H9 (cell line): ENCODE data around the gene KIF4A. TPM values are rescaled to one million over a fixed set of nuclear protein-coding genes. Genes with fewer than 3 reads are reported as not detected.
"Not testable (repeated sequence)": the region's sequence is repeated elsewhere in the genome, so short reads cannot be mapped to it uniquely, and the experiment has no call there.

Experiments used
- DNase-seq: peaks from one replicate; pipeline ENCODE4 v3.0.0-alpha.2; 2017
- H2AFZ ChIP-seq: one replicate; pipeline ENCODE4 v1.6.1; 2013; ENCODE audit warnings: mild to moderate bottlenecking, low read length, control low read depth, moderate library complexity
- H2AK5ac ChIP-seq: 2 replicates; pipeline ENCODE4 v1.6.1; 2013; ENCODE audit warnings: low read length, control low read depth, mixed read lengths; ENCODE audit not compliant: insufficient read length
- H2BK120ac ChIP-seq: one replicate; pipeline ENCODE4 v1.6.1; 2013; ENCODE audit warnings: low read depth, mild to moderate bottlenecking, low read length, control low read depth, inconsistent platforms; ENCODE audit not compliant: poor library complexity, severe bottlenecking
- H2BK12ac ChIP-seq: 2 replicates; pipeline ENCODE4 v1.6.1; 2013; ENCODE audit warnings: low read length, control low read depth, mixed read lengths, low read depth; ENCODE audit not compliant: insufficient read length
- H2BK15ac ChIP-seq: 2 replicates; pipeline ENCODE4 v1.6.1; 2013; ENCODE audit warnings: low read depth, low read length, control low read depth
- H2BK20ac ChIP-seq: one replicate; pipeline ENCODE4 v1.6.1; 2013; ENCODE audit warnings: low read depth, mild to moderate bottlenecking, low read length, control low read depth, inconsistent platforms; ENCODE audit not compliant: poor library complexity, severe bottlenecking
- H2BK5ac ChIP-seq: 2 replicates; pipeline ENCODE4 v1.6.1; 2013; ENCODE audit warnings: low read length, control low read depth, mixed read lengths; ENCODE audit not compliant: insufficient read length
- H3K14ac ChIP-seq: 2 replicates; pipeline ENCODE4 v1.6.1; 2013; ENCODE audit warnings: low read length, control low read depth; ENCODE audit not compliant: insufficient read depth
- H3K18ac ChIP-seq: 2 replicates; pipeline ENCODE4 v1.6.1; 2013; ENCODE audit warnings: low read depth, mild to moderate bottlenecking, mixed read lengths, low read length, control low read depth; ENCODE audit not compliant: insufficient read length
- H3K23ac ChIP-seq: 2 replicates; pipeline ENCODE4 v1.6.1; 2013; ENCODE audit warnings: low read length, control low read depth, mixed read lengths, low read depth; ENCODE audit not compliant: insufficient read length
- H3K23me2 ChIP-seq: 2 replicates; pipeline ENCODE4 v1.6.1; 2013; ENCODE audit warnings: low read depth, mild to moderate bottlenecking, mixed read lengths, low read length, control low read depth; ENCODE audit not compliant: insufficient read length, poor library complexity, severe bottlenecking
- H3K27ac ChIP-seq: 2 replicates; pipeline ENCODE4 v1.5.1; 2013; ENCODE audit warnings: low read length, control low read depth, mixed read lengths, low read depth; ENCODE audit not compliant: insufficient read length
- H3K27me3 ChIP-seq: 2 replicates; pipeline ENCODE4 v1.6.1; 2013; ENCODE audit warnings: low read length, control low read depth, inconsistent platforms; ENCODE audit not compliant: insufficient read depth
- H3K4ac ChIP-seq: 2 replicates; pipeline ENCODE4 v1.6.1; 2013; ENCODE audit warnings: low read depth, mild to moderate bottlenecking, control low read depth, inconsistent platforms, low read length, moderate library complexity
- H3K4me1 ChIP-seq: 2 replicates; pipeline ENCODE4 v1.6.1; 2013; ENCODE audit warnings: low read length, control low read depth, inconsistent platforms; ENCODE audit not compliant: insufficient read depth
- H3K4me2 ChIP-seq: 2 replicates; pipeline ENCODE4 v1.6.1; 2013; ENCODE audit warnings: low read length, control low read depth, mixed read lengths; ENCODE audit not compliant: insufficient read length, insufficient read depth
- H3K56ac ChIP-seq: 2 replicates; pipeline ENCODE4 v1.6.1; 2013; ENCODE audit warnings: low read depth, mild to moderate bottlenecking, mixed read lengths, low read length, control low read depth; ENCODE audit not compliant: insufficient read length
- H3K79me1 ChIP-seq: 2 replicates; pipeline ENCODE4 v1.6.1; 2013; ENCODE audit warnings: low read depth, mild to moderate bottlenecking, moderate library complexity, low read length, control low read depth, inconsistent platforms; ENCODE audit not compliant: insufficient read depth, poor library complexity, severe bottlenecking
- H3K79me2 ChIP-seq: 2 replicates; pipeline ENCODE4 v1.6.1; 2013; ENCODE audit warnings: low read length, control low read depth, inconsistent platforms; ENCODE audit not compliant: insufficient read depth
- H3K9ac ChIP-seq: 2 replicates; pipeline ENCODE4 v1.6.1; 2013; ENCODE audit warnings: low read length, control low read depth, mixed read lengths; ENCODE audit not compliant: insufficient read length; ENCODE audit errors: extremely low read depth
- H3K9me3 ChIP-seq: one replicate; pipeline ENCODE4 v1.6.1; 2013; ENCODE audit warnings: low read depth, low read length, inconsistent platforms; ENCODE audit not compliant: control insufficient read depth
- H3T11ph ChIP-seq: one replicate; pipeline ENCODE4 v1.6.1; 2013; ENCODE audit warnings: mild to moderate bottlenecking, low read length, control low read depth, inconsistent platforms
- H4K20me1 ChIP-seq: one replicate; pipeline ENCODE4 v1.6.1; 2013; ENCODE audit not compliant: control insufficient read depth, insufficient read length, insufficient read depth
- H4K5ac ChIP-seq: 2 replicates; pipeline ENCODE4 v1.6.1; 2013; ENCODE audit warnings: low read depth, mild to moderate bottlenecking, mixed read lengths, low read length, control low read depth; ENCODE audit not compliant: insufficient read length
- H4K8ac ChIP-seq: replicated peaks from 2 replicates; pipeline ENCODE4 v1.6.1; 2013; ENCODE audit warnings: low read length, control low read depth, mixed read lengths, low read depth; ENCODE audit not compliant: insufficient read length
- H4K91ac ChIP-seq: 2 replicates; pipeline ENCODE4 v1.6.1; 2013; ENCODE audit warnings: low read depth, mild to moderate bottlenecking, moderate library complexity, mixed read lengths, low read length, control low read depth; ENCODE audit not compliant: insufficient read length
- H3K27ac Mint-ChIP-seq, 3 experiments: 2 replicates in 2 of 3; 3 replicates in 1 of 3; pipeline ENCODE4 v1.8.0; 2020 to 2021; ENCODE audit warnings: mixed read lengths in 3 of 3, mild to moderate bottlenecking in 1 of 3, moderate library complexity in 1 of 3
- H3K27me3 Mint-ChIP-seq: 2 replicates; pipeline ENCODE4 v1.8.0; 2021; ENCODE audit warnings: low read depth, mild to moderate bottlenecking, moderate library complexity, mixed read lengths
- H3K36me3 Mint-ChIP-seq, 3 experiments: 2 replicates in 2 of 3; 3 replicates in 1 of 3; pipeline ENCODE4 v1.8.0; 2020 to 2021; ENCODE audit warnings: low read depth in 3 of 3, mixed read lengths in 3 of 3; ENCODE audit not compliant: insufficient read depth in 1 of 3
- H3K4me1 Mint-ChIP-seq, 2 experiments: 2 replicates each; pipeline ENCODE4 v1.8.0; 2020; ENCODE audit warnings: mixed read lengths in 2 of 2
- H3K4me3 Mint-ChIP-seq, 2 experiments: 2 replicates in 1 of 2; 3 replicates in 1 of 2; pipeline ENCODE4 v1.8.0; 2020 to 2021; ENCODE audit warnings: mild to moderate bottlenecking in 2 of 2, mixed read lengths in 2 of 2, moderate library complexity in 1 of 2
- H3K9me3 Mint-ChIP-seq, 2 experiments: 2 replicates in 1 of 2; 3 replicates in 1 of 2; pipeline ENCODE4 v1.8.0; 2020; ENCODE audit warnings: mild to moderate bottlenecking in 2 of 2, mixed read lengths in 2 of 2, moderate library complexity in 1 of 2
- WGBS: extraction: QIAGEN DNeasy Blood & Tissue Kit; methylation state at CpG from one replicate; pipeline ENCODE4 v1.1.7; 2013; ENCODE audit warnings: missing lambda C conversion rate, low lambda C conversion rate, mixed read lengths; ENCODE audit not compliant: insufficient read length; ENCODE audit errors: extremely low coverage; 5-methylcytosine and 5-hydroxymethylcytosine counted together
- total RNA-seq: library from RNA; stranded (reverse); gene quantifications from 2 replicates; pipeline ENCODE4 v1.2.1, GENCODE V29; 2021
- TF ChIP-seq, protein P1 (sequence below): fragments of 200-600 bp; sonication (generic); conservative IDR thresholded peaks from 3 replicates; pipeline ENCODE4 v1.8.0; 2021; ENCODE audit warnings: antibody characterized with exemption, mild to moderate bottlenecking

KIF4A gene
- total RNA-seq, 1 experiment from 2014 or later: 41.8 TPM

DNA sequence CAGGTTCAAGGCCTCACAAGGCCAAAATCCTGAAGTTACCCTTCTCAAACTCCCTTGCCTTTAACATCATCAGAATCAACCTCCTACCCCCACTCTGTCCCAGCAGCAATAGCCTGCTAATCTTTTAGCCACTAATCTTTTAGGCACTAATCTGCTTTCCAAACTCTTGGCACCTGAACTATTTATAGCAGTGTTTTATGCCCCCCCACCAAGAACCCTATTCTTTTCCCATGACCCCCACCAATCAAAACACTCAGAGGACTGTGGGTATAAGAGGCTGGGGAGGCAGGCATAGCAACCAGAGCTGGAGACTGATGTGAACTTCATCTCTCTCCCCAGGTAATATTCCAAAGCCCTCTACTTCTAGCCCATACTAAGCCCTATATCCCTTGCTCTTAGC, 21.9 kb upstream of the KIF4A start, which contains the start of gene ARR3:
Gene ARR3, plus strand, starts transcription at position 301 of the 400 bp plus-strand sequence. CDS start 1,052 bp downstream, outside the sequence.
- Histone ChIP-seq H2BK120ac (no peak within 1 kb of the TSS), H3K79me2 (no peaks in the 10 kb centered on the region), H2AFZ (no peak within 1 kb of the TSS), H3K14ac (no peak within 1 kb of the TSS), H3K27ac (no peak within 1 kb of the TSS), H3K4ac (no peak within 1 kb of the TSS), H3K9me3 (peaks cover 52% of the 10 kb centered on the region), H3K56ac (no peak within 1 kb of the TSS), H3K79me1 (no peaks in the 10 kb centered on the region), H2BK20ac (no peak within 1 kb of the TSS), H4K91ac (no peak within 1 kb of the TSS), H3K27me3 (no peaks in the 10 kb centered on the region), H2BK15ac (no peak within 1 kb of the TSS), H3K4me1 (no peaks in the 10 kb centered on the region), H3K4me2 (no peak within 1 kb of the TSS), H2BK12ac (no peak within 1 kb of the TSS), H3T11ph (no peak within 1 kb of the TSS), H3K9ac (no peak within 1 kb of the TSS), H4K8ac (no peak within 1 kb of the TSS), H3K18ac (no peak within 1 kb of the TSS), H2AK5ac (no peak within 1 kb of the TSS), H3K23ac (no peak within 1 kb of the TSS), H3K23me2 (no peaks in the 10 kb centered on the region), H2BK5ac (no peak within 1 kb of the TSS), H4K5ac (no peak within 1 kb of the TSS), H4K20me1 (no peaks in the 10 kb centered on the region)
- Mint-ChIP-seq H3K36me3 (peaks cover 0 to 2% (median 2%) of the 10 kb centered on the region in 3 experiments; a peak in 1 of 7 replicates), H3K9me3 (peaks cover 74 to 75% of the 10 kb centered on the region in 2 experiments), H3K27ac (no peak within 1 kb of the TSS), H3K4me1 (peaks cover 6 to 7% of the 10 kb centered on the region in 2 experiments), H3K4me3 (no peak within 1 kb of the TSS), H3K27me3 (peaks cover 5% of the 10 kb centered on the region)
- no peak for DNase-seq
- TF ChIP-seq, protein P1, sequence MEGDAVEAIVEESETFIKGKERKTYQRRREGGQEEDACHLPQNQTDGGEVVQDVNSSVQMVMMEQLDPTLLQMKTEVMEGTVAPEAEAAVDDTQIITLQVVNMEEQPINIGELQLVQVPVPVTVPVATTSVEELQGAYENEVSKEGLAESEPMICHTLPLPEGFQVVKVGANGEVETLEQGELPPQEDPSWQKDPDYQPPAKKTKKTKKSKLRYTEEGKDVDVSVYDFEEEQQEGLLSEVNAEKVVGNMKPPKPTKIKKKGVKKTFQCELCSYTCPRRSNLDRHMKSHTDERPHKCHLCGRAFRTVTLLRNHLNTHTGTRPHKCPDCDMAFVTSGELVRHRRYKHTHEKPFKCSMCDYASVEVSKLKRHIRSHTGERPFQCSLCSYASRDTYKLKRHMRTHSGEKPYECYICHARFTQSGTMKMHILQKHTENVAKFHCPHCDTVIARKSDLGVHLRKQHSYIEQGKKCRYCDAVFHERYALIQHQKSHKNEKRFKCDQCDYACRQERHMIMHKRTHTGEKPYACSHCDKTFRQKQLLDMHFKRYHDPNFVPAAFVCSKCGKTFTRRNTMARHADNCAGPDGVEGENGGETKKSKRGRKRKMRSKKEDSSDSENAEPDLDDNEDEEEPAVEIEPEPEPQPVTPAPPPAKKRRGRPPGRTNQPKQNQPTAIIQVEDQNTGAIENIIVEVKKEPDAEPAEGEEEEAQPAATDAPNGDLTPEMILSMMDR: no peak

DNA sequence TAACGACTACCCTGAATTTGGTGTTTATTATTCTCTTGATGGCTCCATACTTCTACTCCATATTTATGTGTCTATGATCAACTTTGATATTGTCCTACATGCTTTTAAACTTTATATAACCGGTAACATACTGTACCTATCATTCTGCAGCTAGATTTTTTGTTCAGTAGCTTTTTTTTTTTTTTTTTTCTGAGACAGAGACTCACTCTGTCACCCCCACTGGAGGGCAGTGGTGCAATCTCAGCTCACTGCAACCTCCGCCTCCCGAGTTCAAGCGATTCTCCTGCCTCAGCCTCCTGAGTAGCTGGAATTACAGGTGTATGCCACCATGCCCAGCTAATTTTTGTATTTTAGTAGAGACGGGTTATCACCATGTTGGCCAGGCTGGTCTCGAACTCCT, 15.9 kb upstream of the KIF4A start:
- not testable (repeated sequence) for H3K4me3 Mint-ChIP-seq

More for the DNA sequence above, 15.9 kb upstream of the KIF4A start:
- H3K27me3 ChIP-seq, H3K4ac ChIP-seq, H3K4me1 Mint-ChIP-seq, H3K18ac ChIP-seq, H3K79me1 ChIP-seq, H4K8ac ChIP-seq, H3K79me2 ChIP-seq, DNase-seq, H3K23me2 ChIP-seq, H3K14ac ChIP-seq, H2BK20ac ChIP-seq, H2BK5ac ChIP-seq, H2AK5ac ChIP-seq, H3K27me3 Mint-ChIP-seq, H3K27ac ChIP-seq, H4K20me1 ChIP-seq, H2AFZ ChIP-seq, H3K4me1 ChIP-seq, H3T11ph ChIP-seq, H3K23ac ChIP-seq, H3K27ac Mint-ChIP-seq, H3K9ac ChIP-seq, H4K5ac ChIP-seq, H4K91ac ChIP-seq, H3K4me2 ChIP-seq, H2BK120ac ChIP-seq, H3K36me3 Mint-ChIP-seq, H2BK12ac ChIP-seq, H2BK15ac ChIP-seq, H3K56ac ChIP-seq: not testable (repeated sequence)
- peaks cover 62 to 67% of the 10 kb centered on the region in 2 experiments for H3K9me3 Mint-ChIP-seq
- peaks cover 38% of the 10 kb centered on the region for H3K9me3 ChIP-seq
- WGBS: no CpG with 5 or more reads among the region's 7 CpGs
